ENCODE measurements around the gene ABRACL.
"Not testable (repeated sequence)": the region's sequence is repeated elsewhere in the genome, so short reads cannot be mapped to it uniquely, and the experiment has no call there.

ABRACL gene, protein sequence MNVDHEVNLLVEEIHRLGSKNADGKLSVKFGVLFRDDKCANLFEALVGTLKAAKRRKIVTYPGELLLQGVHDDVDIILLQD

DNA sequence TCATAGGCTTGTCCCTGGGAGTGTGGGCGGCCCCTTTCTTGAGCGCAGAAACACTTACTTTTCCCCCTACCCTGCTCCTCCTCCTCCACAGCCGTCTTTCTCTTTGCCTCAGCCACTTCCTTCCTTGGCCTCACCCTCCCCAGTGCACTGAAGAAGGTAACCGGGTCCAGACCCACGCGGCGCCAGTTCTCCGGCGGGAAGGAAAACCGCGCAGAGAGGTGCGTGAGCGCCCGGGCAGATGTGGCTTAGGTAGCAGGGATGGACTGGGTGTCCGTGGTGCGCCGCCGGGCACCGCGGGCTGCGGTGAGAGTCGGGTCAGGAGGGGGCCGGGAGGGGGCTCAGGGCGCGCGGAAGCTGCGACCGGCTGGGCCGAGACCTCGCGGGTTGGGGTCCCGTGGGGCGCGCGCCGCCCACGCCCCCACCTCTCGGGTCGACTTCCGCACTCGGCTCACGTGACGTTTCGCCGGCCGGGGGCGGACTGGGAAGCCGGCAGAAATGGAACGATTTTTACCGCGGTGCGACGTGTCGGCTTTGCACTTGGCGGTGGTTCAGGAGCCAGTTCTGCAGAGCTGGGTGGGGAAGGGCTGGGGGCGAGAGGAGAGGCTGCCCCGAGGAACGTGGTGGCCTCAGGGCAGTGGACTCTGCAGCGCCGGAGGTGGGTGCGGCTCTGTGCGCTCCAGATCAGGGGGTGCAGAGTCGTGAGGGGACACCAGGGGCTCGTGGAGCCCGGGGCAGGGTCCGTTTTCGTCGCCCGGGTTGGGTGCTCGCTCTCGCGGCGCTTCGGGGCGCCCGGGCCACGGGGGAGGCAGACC lies at the start of gene ABRACL:
Gene ABRACL, plus strand, starts transcription at position 88 of the 812 bp plus-strand sequence. CDS start 5,416 bp downstream, outside the sequence.
- peak; percentile 35 for DNase-seq

DNA sequence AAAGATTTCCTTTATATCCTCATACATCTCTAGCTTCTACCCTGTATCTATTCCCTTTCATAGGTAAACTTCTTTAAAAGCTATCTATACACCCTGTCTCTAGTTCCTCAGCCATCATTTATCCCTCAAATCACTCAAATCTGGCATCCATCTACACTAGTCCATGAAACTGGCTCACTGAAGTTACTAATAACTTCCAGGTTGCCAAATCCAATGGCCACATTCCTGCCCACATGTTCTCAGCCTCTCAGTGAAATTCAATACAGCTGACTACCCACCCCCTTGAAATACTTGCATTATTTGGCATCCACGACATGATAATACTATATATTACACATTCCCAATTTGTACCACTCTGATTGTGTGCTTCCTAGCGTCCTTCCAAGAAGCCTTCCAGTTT lies 49.2 kb upstream of the ABRACL start:
- DNase-seq: no peak

DNA sequence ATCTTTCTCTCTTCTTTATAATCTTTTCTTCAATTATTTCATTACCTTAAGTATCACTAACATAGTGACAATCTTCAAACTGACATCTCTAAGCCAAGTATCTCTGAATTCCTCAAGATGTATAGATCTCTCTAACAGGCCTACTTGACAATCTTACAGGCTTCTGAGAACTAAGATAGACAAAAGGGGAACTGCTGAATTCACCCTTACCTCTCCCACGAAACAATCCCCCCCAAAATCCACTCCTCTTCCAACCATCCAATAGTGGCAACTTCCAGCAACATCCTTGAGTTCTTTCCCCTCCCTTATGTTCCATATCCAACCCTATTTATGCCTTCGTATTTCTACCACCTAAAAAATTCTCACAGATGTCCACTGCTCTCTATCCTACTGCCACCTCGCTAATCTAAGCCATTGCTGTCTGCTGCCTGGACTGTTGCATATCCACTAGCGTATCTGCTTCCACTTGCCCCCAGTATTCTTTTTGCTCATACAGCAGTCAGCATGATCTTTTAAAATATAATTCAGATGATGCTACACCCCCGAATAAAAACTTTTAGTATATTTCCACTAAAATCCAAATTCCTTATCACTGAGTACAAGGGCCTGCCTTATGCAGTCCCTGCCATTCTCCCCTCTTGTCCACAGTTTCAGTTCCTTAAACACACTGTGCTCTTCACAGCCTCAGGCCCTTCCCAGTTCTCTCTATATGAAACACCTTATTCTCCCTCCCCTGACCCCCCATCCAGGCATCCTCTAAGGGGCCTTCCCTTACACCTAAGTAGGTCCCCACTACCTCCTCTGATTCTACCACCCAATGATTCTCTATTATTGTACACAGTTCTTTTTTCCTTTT lies 48.5 kb upstream of the ABRACL start:
- DNase-seq: no peak

DNA sequence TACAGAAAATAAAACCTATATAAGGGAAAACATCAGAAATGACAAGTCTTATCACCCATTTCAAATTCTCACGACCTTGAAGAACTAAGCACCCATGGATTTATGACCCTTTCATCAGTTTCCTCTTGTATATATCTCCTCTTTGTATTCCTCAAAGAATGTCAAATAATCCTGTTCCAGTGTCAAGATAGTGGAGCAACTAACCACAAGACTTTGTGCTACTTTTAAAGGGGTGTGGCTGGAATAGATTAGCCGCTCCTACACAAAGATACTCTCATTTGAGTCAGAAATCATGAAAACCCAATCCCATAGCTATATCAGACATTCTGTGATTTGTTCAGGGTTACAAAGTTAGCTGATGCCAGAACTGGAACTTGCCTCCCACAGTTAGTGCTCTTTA lies 47.1 kb upstream of the ABRACL start:
- DNase-seq: no peak

DNA sequence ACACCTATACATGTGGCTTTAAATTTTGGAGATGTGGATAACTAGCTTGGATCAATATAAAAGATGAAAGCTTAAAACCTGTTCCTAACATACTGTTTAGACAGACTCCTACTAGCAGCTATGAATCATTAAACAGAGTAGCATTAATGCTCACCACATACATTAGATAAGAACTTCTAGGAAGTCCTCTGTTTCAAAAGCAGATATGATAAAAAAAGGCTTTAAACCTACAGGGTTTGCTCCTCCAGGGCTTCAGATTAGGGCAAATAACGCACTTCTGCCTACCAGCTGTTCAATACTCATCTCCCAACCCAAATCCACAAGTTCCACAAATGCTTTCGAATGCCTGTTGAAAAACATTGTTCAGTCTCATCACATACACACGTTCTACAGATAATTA lies 42.0 kb upstream of the ABRACL start:
- no peak for DNase-seq

DNA sequence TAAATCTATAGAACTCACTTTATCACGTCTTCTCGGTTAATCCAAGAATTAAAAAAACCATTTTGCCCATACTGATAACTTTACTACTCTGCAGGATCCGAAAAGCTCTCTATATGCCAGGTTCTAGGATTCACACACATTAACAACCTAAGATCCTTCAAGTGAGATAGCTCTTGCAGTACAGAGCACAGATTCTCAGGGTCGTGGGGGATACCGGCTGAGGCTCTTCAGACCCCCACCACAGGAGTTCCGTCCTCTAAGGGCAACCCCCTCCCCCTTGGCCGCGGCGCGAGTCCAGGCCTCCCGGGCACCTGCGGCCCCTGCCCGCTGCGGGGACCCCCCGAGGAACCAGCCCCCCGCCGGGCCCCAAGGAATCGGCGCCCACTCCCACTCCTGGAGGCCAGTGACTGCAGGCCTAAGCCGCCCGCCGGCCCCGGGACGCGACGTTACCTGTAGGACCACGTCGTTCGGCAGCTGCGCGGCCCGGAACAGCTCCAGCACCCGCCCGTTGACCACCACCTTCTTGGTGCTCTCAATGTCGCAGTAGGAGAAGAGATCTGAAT lies 41.4 kb upstream of the ABRACL start:
- no peak for DNase-seq

DNA sequence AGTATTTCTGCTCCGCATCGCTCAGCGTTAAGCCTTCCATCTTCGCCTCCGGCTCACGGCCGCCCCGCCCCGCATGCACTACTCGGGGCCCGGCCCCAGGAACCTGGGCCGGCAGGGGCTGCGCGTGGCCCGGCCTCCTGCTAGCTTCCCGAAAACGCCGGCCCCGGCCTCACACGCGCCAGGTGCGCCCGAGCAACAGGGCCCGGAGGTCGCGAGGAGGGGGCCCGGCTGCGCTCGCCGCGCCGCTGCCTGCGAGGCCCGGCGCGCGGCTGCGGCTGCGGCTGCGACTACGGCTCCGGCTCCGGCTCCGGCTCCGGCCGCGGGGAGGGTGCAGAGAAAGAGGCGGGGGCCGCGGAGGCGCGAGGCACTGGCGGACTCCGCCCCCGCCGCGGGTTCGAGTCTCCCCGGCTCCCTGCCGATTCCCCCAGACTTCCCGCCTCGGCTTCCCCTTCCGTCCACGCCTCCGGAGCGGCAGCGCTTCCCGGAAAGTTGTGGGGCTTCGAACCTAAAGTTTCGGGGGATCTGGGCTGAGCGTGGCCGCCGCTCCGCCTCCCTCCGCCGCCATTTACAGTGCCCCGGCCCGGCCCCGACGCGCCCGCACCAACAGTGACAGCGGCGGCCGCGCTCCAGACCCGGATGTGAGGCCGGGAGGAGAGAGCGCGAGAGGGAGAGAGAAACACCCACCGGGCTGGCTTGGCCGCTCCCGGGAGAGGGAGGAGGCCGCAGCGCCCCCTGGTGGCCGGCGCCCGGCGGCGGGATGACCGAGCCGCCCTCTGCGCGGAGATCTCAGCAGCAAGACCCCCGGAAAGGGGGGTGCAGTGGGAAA lies 40.7 kb upstream of the ABRACL start, which contains the start of gene REPS1:
Gene REPS1, minus strand, starts transcription at position 611 of the 826 bp plus-strand sequence. Its CDS starts 571 bp downstream, at position 40.
- DNase-seq: peak; percentile 78

DNA sequence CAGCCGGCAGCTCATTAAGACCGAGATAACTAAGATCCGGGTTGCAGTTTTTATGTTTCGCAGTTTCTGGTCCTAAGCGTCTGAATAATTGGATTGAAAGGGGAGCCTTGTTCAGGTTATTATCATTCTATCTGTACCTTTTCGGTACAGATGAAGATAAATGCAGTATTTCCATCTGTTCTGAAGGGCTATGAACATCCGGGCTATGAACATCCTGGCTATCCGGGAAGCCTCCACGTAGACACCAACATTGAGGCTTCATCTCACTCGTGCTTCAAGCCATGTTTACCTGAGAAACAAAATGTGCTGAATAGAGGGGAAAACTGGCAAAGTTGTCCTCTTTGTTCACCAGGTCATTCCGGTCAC lies 40.1 kb upstream of the ABRACL start:
- DNase-seq: peak; percentile 73

DNA sequence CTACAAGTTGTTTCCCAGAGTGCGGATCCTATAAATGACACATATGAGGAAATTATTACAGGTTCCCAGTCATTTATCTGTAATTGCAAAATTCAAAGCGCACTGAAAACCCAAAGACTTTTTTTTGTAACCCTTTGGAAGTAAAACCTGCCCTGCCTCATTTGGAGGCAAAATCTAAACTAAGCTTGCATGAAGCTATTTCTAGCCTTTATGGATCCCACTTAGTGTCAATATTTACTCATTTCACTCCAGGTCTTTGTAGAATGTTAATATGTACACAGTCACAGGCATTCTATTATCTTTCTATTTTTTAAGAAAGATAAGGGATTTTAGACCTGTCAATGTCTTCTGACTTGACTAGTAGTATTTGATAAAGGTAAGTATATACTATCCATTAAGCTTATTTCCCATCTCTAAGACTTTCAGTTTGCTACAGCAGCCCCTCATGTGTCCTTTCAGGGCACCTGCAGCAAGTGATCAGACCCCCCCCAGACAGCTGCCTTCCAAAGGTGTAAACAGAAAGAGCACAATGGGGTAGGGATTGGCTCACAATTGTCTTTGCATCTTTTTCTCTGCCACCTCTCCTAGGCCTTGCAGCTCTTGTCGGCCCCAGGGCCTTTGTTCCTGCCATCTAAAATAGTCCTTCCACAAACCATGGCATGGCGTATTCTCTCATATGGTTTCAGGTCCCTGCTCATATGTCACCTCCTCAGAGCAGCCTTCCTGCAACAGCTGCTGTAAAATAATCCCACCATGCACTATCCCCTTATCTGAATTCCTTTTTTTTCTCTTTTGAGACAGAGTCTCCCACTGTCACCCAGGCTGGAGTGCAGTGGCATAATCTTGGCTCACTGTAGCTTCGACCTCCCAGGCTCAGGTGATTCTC lies 39.2 kb upstream of the ABRACL start:
- no peak for DNase-seq

DNA sequence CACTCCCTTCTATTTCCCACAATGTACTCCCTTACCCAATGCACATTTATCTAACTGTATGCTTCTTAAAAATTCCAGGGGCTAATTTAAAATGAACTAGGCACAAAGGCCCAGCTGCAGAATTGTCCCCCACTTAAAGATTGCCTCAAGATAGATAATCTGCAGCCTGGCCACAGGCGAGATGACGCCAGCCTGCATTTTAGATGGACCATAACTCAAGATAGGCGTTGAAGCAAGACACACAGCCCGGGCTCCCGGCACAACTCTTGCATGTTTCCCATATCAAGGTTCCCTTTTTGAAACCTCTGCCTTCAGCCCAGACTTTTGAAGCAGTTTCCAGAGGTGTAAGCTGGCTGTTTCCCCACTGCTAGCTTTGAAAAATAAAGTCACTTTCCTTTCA lies 37.3 kb upstream of the ABRACL start:
- no peak for DNase-seq

DNA sequence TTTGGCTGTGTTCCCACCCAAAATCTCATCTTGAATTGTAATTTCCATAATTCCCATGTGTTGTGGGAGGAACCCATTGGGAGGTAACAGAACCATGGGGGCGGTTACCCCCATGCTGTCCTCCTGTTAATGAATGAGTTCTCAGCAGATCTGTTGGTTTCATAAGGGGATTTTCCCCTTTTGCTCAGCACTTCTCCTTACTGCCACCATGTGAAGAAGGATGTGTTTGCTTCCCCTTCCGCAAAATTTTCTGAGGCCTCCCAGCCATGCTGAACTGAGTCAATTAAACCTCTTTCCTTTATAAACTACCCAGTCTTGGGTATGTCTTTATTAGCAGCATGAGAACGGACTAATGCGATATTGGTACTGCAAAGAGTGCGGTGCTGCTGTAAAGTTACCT lies 35.6 kb upstream of the ABRACL start:
- DNase-seq: not testable (repeated sequence)

DNA sequence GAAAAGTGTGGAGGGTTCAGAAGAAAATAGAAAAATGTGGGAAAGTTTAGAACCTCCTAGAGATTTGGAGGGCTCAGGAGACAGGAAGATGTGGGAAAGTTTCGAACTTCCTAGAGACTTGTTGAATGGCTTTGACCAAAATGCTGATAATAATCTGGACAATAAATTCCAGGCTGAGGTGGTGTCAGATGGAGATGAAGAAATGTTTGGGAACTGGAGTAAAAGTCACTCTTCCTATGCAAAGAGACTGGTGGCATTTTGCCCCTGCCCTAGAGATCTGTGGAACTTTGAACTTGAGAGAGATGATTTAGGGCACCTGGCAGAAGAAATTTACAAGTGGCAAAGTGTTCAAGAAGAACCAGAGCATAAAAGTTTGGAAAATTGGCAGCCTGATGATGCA lies 35.1 kb upstream of the ABRACL start:
- not testable (repeated sequence) for DNase-seq

DNA sequence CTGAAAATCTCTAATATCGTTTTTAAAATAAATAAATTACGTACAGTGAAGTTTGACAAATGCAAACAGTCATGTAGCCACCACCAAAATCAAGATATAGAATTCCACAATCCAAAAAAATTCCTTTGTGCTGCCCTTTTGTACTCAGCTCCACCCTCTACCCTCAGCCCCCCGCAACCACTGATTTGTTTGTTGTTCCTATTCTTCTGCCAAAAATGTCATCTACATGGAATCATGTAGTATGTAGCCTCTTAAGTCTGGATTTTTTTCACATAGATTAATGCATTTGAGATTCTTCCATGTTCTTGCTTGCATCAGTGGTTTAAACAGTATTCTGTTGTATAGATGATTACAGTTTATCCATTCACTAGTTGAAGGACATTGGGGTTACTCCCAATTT lies 32.0 kb upstream of the ABRACL start:
- DNase-seq: no peak

DNA sequence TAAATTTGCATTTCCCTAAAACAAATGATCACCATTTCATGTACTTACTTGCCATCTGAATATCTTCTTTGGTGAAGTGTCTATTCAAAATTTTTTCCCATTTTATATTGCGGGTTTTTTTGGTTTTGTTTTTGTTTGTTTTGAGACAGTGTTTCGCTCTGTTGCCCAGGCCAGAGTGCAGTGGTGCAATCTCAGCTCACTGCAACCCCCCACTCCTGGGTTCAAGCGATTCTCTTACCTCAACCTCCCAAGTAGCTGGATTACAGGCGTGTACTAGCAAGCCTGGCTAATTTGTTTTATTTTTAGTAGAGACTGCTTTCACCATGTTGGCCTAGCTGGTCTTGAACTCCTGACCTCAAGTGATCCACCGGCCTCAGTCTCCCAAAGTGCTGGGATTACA lies 31.4 kb upstream of the ABRACL start:
- DNase-seq: no peak

DNA sequence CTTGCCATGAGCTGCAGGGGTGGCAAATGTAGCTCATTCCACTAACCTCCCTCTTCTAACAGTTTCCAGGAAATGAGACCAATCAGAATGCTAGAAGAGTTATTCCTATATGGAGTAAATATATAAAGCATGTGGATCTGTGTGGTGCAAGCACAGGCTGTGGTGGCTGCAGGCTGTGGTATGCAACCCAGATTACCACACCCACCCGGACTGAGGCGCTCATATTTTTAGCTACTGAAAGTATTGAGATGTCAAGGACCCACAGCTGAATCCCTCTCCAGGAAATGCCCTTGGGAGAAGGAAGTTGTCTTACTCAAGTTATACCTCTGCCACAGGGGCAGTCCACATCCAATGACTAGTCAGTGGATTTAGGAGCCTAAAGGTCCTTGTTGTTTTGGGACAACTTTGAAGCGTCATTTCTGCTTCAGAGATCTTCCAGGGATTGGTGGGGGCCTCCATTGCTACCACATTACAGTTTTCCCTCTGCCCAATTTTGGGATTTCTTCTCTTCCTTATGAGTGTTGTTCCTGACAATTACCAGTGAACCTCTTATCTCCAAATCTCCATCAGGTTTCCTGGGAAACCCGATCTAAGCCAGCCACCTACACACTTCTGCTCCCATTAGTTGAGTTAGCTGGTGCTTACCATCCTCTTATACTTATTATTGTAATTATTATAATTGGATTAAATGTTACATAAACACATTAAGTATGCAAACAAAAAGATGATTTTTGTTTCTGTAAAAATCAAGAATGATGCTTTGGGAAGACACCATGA lies 28.4 kb upstream of the ABRACL start:
- peak; percentile 48 for DNase-seq

DNA sequence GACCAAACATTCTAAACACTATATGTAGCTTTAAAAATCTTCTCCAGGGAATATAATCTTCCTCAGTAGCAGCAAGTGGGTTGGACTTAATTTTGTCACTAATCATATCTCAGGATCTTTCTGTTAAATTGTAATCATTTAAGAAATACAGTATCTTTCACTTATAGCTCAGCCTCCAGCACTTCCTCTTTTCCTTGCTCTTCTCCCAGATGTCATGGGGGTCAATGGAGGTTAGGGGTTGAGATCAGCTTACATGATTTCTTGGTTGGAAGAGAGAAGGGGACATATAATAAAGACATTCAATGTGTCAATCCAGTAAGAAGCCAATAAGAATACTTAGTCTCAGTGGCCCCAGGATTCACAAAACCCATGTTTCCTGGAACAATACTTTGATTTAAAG lies 24.8 kb upstream of the ABRACL start:
- no peak for DNase-seq

DNA sequence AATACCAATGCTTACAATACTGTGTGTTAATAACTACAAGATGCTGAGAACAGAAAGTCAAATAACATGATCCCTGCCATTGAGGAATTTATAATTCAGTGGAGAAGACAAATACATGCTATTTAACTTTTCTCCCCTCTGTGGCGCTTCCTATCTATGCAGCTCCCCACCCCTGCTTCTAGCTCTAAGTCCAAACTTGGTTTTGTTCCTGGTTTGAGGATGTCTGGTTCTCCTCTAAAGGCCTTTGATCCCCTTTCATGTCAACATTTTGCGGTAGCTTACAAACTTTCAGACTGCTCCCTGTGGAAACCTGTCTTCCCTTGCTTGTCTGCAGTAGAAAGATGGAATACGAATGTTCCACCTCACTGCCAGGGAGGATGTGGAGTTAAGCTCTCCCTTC lies 22.1 kb upstream of the ABRACL start:
- DNase-seq: no peak

DNA sequence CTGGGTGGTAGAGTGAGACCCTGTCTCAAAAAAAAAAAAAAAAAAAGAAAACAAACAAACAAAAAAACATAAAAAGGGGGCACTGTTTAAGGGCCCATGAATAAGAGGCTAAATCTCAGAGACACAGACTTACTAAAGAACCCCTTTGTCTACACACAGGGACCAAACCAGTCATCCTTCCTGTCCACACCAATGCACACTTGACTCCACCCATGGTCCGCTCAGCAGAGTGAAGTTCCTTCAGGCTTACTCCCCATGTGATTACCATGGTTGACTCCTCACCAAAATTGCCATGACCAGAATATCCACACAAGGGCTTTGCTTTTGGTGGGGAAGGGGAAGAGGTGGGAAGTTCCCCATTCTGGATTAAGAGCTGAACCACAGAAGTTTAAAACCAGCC lies 21.1 kb upstream of the ABRACL start:
- no peak for DNase-seq

DNA sequence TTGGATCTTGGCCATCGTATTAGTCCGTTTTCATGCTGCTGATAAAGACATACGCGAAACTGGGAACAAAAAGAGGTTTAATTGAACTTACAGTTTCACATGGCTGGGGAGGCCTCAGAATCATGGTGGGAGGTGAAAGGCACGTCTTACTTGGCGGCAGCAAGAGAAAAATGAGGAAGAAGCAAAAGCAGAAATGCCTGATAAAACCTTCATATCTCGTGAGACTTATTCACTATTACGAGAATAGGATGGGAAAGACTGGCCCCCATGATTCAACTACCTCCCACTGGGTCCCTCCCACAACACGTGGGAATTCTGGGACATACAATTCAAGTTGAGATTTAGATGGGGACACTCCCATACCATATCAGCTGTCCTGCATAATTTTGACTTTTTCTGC lies 20.4 kb upstream of the ABRACL start:
- no peak for DNase-seq

DNA sequence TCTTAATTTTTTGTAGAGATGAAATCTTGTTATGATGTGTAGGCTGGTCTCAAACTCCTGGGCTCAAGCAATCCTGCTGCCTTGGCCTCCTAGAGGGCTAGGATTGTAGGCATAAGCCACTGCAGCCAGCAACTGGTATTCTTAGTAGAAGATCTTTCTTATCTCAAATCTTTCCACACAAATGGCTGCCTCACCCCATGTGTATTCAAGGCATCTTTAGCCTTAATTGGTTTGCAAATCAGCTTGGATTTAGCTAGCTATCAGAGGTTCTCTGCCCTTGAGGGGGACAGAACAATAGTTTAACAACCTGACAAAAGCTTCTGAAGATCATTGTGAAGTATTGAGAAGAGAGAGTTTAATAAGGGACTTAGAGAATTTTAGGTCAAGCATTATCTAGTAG lies 17.9 kb upstream of the ABRACL start:
- DNase-seq: no peak

DNA sequence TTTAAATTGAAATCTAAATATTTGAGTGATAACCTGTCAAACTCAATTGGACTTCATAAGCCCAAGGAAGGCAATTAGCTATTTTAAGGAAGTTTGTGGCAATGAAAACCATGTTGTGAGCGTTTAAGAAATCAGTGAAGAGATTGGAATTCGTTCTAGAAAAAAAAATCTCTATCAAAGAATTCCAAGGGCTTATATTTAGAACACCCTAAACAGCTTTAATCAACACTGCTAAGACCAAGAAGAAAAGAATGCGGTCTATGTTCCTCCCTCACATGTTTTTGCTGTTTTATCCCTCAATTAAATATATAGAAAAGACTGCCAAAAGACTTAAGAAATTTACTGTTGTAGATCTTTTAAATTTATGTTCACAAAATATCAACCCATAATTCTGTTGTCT lies 16.6 kb upstream of the ABRACL start:
- DNase-seq: no peak
